ENCODE measurements around the gene SPOPL.

The SPOPL gene

DNA sequence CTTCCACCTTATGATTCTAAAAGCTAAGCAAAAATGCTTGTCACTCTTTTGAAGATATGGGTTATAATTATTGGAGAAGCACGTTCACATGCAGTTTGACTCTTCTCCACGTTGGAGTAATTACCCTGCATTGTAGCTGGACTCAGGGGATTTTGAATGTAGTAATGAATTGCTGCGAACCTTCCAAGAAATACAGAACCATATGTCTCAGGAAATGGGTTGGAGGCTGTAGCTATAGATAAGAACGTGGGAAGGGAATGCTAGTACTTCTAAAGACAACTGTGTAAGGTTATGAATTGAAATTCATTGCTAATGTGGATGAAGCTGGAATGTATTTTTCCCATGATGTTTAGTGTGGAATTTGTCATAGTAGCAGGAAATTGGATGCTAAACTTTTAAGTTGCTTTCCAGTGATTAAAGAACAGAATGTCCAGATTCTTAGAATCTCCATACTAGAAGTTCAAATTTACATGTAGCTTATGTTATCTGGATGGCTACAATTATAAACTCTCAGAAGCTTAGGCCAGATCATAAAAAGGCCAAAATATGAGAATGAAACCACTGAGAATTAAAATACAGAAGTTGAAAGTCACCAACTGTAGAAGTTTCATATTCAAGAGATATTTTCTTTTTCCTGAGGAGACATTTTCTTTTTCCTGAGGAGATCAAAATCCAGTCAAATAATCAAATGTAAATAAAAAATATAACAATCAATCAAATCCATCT lies 27.3 kb upstream of the SPOPL start:
- no peak overlapping the region for H3K27ac ChIP-seq (ENCODE audit: low read depth, low read length)
- no peaks in the 10 kb centered on the region for H3K79me2 ChIP-seq (ENCODE audit: insufficient read depth, low read length)
- H3F3A ChIP-seq (ENCODE audit: insufficient read depth), result no peaks in the 10 kb centered on the region
- H4K20me1 ChIP-seq (ENCODE audit: low read depth, low read length), result no peaks in the 10 kb centered on the region
- H3K9me3 ChIP-seq (ENCODE audit: insufficient read depth, low read length), result no peaks in the 10 kb centered on the region
- TF ChIP-seq EZH2phosphoT487 (conservative IDR thresholded peaks at IDR 0.05; ENCODE audit: low read length), result no peak
- TF ChIP-seq, protein P1, sequence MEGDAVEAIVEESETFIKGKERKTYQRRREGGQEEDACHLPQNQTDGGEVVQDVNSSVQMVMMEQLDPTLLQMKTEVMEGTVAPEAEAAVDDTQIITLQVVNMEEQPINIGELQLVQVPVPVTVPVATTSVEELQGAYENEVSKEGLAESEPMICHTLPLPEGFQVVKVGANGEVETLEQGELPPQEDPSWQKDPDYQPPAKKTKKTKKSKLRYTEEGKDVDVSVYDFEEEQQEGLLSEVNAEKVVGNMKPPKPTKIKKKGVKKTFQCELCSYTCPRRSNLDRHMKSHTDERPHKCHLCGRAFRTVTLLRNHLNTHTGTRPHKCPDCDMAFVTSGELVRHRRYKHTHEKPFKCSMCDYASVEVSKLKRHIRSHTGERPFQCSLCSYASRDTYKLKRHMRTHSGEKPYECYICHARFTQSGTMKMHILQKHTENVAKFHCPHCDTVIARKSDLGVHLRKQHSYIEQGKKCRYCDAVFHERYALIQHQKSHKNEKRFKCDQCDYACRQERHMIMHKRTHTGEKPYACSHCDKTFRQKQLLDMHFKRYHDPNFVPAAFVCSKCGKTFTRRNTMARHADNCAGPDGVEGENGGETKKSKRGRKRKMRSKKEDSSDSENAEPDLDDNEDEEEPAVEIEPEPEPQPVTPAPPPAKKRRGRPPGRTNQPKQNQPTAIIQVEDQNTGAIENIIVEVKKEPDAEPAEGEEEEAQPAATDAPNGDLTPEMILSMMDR (IDR thresholded peaks at IDR 0.05; ENCODE audit: insufficient read depth, low read length, poor library complexity, severe bottlenecking), result no peak
- no peaks in the 10 kb centered on the region for H3K27me3 ChIP-seq (ENCODE audit: low read length)
- H3K9me2 ChIP-seq (replicated peaks; ENCODE audit: insufficient read depth, low read length), result no peaks in the 10 kb centered on the region
- no peak overlapping the region for H2AFZ ChIP-seq (ENCODE audit: low read depth, low read length, severe bottlenecking)
- no peak overlapping the region for H3K4me2 ChIP-seq (ENCODE audit: low read depth, low read length, poor library complexity, severe bottlenecking)
- no peaks in the 10 kb centered on the region for H3K36me3 ChIP-seq (ENCODE audit: low read length)
- H3K9ac ChIP-seq (ENCODE audit: low read length), result no peak overlapping the region
- no peak overlapping the region for H3K4me3 ChIP-seq (ENCODE audit: insufficient read depth, low read length, poor library complexity, severe bottlenecking)

DNA sequence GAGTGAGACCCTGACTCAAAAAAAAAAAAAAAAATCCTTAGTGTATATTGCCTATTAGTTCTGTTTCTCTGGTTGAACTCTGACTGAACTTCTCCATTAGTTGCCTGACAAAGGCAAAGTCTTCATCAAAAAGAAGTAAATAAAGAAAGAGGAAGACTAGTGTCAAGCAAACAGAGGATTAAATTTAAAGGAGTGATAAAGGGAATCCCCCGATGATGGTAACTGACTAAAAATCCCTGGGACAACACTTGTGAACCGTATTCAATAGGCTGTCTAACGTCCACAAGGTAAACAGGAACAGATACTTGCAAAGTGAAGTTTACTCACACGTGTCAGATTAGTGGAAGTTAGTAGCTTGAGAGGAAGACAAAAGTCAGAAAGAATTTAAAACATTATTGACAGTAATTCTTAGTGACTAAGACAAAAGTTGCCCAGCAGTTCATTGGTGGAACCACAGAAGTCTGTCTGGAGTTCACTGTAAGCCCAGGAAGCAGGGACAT lies 26.2 kb upstream of the SPOPL start:
- no peaks in the 10 kb centered on the region for H3K9me3 ChIP-seq (ENCODE audit: insufficient read depth, low read length)
- no peak for TF ChIP-seq EZH2phosphoT487 (conservative IDR thresholded peaks at IDR 0.05; ENCODE audit: low read length)
- TF ChIP-seq, protein P1 (IDR thresholded peaks at IDR 0.05; ENCODE audit: insufficient read depth, low read length, poor library complexity, severe bottlenecking), result no peak
- H3K79me2 ChIP-seq (ENCODE audit: insufficient read depth, low read length), result no peaks in the 10 kb centered on the region
- no peak overlapping the region for H3K27ac ChIP-seq (ENCODE audit: low read depth, low read length)
- H2AFZ ChIP-seq (ENCODE audit: low read depth, low read length, severe bottlenecking), result no peak overlapping the region
- no peaks in the 10 kb centered on the region for H3F3A ChIP-seq (ENCODE audit: insufficient read depth)
- no peak overlapping the region for H3K4me3 ChIP-seq (ENCODE audit: insufficient read depth, low read length, poor library complexity, severe bottlenecking)
- no peak overlapping the region for H3K4me2 ChIP-seq (ENCODE audit: low read depth, low read length, poor library complexity, severe bottlenecking)
- H3K9ac ChIP-seq (ENCODE audit: low read length), result no peak overlapping the region
- H3K9me2 ChIP-seq (replicated peaks; ENCODE audit: insufficient read depth, low read length), result no peaks in the 10 kb centered on the region
- H4K20me1 ChIP-seq (ENCODE audit: low read depth, low read length), result no peaks in the 10 kb centered on the region
- H3K27me3 ChIP-seq (ENCODE audit: low read length), result no peaks in the 10 kb centered on the region
- H3K36me3 ChIP-seq (ENCODE audit: low read length), result no peaks in the 10 kb centered on the region

DNA sequence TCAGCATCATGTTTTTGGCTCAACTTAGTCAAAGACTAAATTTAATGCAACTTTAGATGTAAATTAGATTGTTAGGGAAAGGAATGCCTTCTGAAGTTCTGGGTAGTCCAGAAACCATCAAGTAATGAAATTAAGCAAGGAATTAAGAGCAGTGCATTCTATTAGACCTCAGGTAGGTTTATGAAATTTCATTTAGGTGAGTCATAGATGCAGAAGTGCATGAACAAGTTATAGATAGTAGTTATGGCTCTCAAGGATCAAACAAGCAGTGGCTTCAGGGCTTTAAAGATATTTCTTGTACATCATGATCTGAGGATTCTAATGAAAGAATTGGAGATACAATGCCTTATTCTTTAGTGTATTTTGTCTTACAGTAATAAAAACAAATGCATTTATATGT lies 25.4 kb upstream of the SPOPL start:
- Histone ChIP-seq H3K27me3 (ENCODE audit: low read length) (no peaks in the 10 kb centered on the region), H3K36me3 (ENCODE audit: low read length) (no peaks in the 10 kb centered on the region), H3K79me2 (ENCODE audit: insufficient read depth, low read length) (no peaks in the 10 kb centered on the region), H3K4me3 (ENCODE audit: insufficient read depth, low read length, poor library complexity, severe bottlenecking) (no peak overlapping the region), H3K9ac (ENCODE audit: low read length) (no peak overlapping the region), H3K27ac (ENCODE audit: low read depth, low read length) (no peak overlapping the region), H3F3A (ENCODE audit: insufficient read depth) (no peaks in the 10 kb centered on the region), H3K4me2 (ENCODE audit: low read depth, low read length, poor library complexity, severe bottlenecking) (no peak overlapping the region), H4K20me1 (ENCODE audit: low read depth, low read length) (no peaks in the 10 kb centered on the region), H2AFZ (ENCODE audit: low read depth, low read length, severe bottlenecking) (no peak overlapping the region), H3K9me3 (ENCODE audit: insufficient read depth, low read length) (no peaks in the 10 kb centered on the region), H3K9me2 (replicated peaks; ENCODE audit: insufficient read depth, low read length) (no peaks in the 10 kb centered on the region)
- TF ChIP-seq, protein P1 (IDR thresholded peaks at IDR 0.05; ENCODE audit: insufficient read depth, low read length, poor library complexity, severe bottlenecking), result no peak
- TF ChIP-seq EZH2phosphoT487 (conservative IDR thresholded peaks at IDR 0.05; ENCODE audit: low read length), result no peak
